HepG2 (cell line): ENCODE results near the gene SNAP23. TPM values are rescaled to one million over a fixed set of nuclear protein-coding genes. Genes with fewer than 3 reads are reported as not detected.
A peak's percentile ranks its signal among the peaks of the same experiment; 100 is the strongest.

Experiments
- ARHGAP35 ChIP-seq: sonication (generic); formaldehyde crosslinking; IDR thresholded peaks from 2 replicates; pipeline ENCODE4 v1.9.0; 2022; ENCODE audit warnings: mild to moderate bottlenecking, inconsistent platforms, moderate library complexity, missing genetic modification reagents, borderline replicate concordance
- ARID5B ChIP-seq: IDR thresholded peaks from 2 replicates; pipeline ENCODE4 v1.4.0; 2020; ENCODE audit warnings: mild to moderate bottlenecking, missing genetic modification reagents
- GTF2F1 ChIP-seq: fragments of 150-350 bp; IDR thresholded peaks from 2 replicates; pipeline ENCODE4 v1.6.1; 2014; ENCODE audit warnings: low read length
- PHF5A ChIP-seq: IDR thresholded peaks from one replicate; pipeline ENCODE4 v1.6.1; 2018; ENCODE audit warnings: low read depth, missing genetic modification reagents; ENCODE audit not compliant: unreplicated experiment
- RXRB ChIP-seq: IDR thresholded peaks from 2 replicates; pipeline ENCODE4 v1.6.1; 2016; ENCODE audit warnings: borderline replicate concordance, missing genetic modification reagents, missing compliant biosample characterization
- SP2 ChIP-seq: sonication (generic); formaldehyde crosslinking; IDR thresholded peaks from 2 replicates; pipeline ENCODE4 v1.5.1; 2020; ENCODE audit warnings: mild to moderate bottlenecking, missing genetic modification reagents
- TBX2 ChIP-seq: sonication (generic); formaldehyde crosslinking; IDR thresholded peaks from 2 replicates; pipeline ENCODE4 v1.5.0; 2020; ENCODE audit warnings: missing genetic modification reagents, mild to moderate bottlenecking, borderline replicate concordance
- ZBTB39 ChIP-seq: sonication (generic); formaldehyde crosslinking; IDR thresholded peaks from 2 replicates; pipeline ENCODE4 v1.5.0; 2020; ENCODE audit warnings: missing genetic modification reagents
- ZNF143 ChIP-seq: sonication (generic); formaldehyde crosslinking; IDR thresholded peaks from 2 replicates; pipeline ENCODE4 v1.4.0; 2020; ENCODE audit warnings: missing genetic modification reagents
- ZNF274 ChIP-seq: sonication (generic); formaldehyde crosslinking; IDR thresholded peaks from 2 replicates; pipeline ENCODE4 v1.5.1; 2020; ENCODE audit warnings: mild to moderate bottlenecking, missing genetic modification reagents
- ZNF292 ChIP-seq: sonication (generic); formaldehyde crosslinking; IDR thresholded peaks from 2 replicates; pipeline ENCODE4 v1.8.1; 2022; ENCODE audit warnings: mild to moderate bottlenecking, low read depth, missing genetic modification reagents, borderline replicate concordance
- ZSCAN22 ChIP-seq: sonication (generic); formaldehyde crosslinking; IDR thresholded peaks from 2 replicates; pipeline ENCODE4 v1.4.0; 2020; ENCODE audit warnings: mild to moderate bottlenecking, missing genetic modification reagents
- ZSCAN25 ChIP-seq: sonication (generic); formaldehyde crosslinking; IDR thresholded peaks from 2 replicates; pipeline ENCODE4 v1.8.0; 2022; ENCODE audit warnings: mild to moderate bottlenecking, missing genetic modification reagents
- polyA plus RNA-seq, 8 experiments: library from polyadenylated mRNA; depleted of rRNA in 3 of 8; stranded (reverse) in 7 of 8; unstranded in 1 of 8; fragments of >200 nt; fragmentation: Illumina TruSeq in 4 of 8; extraction: Trizol in 4 of 8; gene quantifications; 2 replicates each; pipeline versions ENCODE4 v1.2.1 to v1.2.3, GENCODE V29; 2011 to 2016; ENCODE audit warnings: low read depth in 4 of 8, missing spikeins in 1 of 8, mixed read lengths in 1 of 8; ENCODE audit not compliant: insufficient read depth in 1 of 8
- total RNA-seq, 5 experiments: library from RNA; depleted of rRNA; stranded (reverse); fragments of >200 nt; fragmentation: Illumina TruSeq; extraction: Trizol; gene quantifications; 2 replicates each; pipeline ENCODE4 v1.2.3, GENCODE V29; 2016; ENCODE audit warnings: low read depth in 1 of 5

The SNAP23 gene
- total and polyA plus RNA-seq, 2 of the 13 experiments (the other 11 are each of a cell fraction or from before 2014, with no cell fraction given) = 37.0 to 101 TPM

GRCh38 chr15:42575188-42576039 is 80.0 kb downstream of the SNAP23 start, which contains the start of gene STARD9 (continued):
- TF ChIP-seq ARID5B (CRISPR knock-in tag) (peak; percentile 61), TBX2 (CRISPR knock-in tag) (peak; percentile 76; the same call in 1 of the 2 replicates), ZBTB39 (no peak), RXRB (0 out of 2 replicates have a peak, but pooled peaks have one; percentile 46), ARHGAP35 (peak; percentile 74; the same call in 1 of the 2 replicates), ZSCAN22 (CRISPR knock-in tag) (0 out of 2 replicates have a peak, but pooled peaks have one; percentile 37), ZNF274 (CRISPR knock-in tag) (peak; percentile 88), ZNF292 (CRISPR knock-in tag) (peak; percentile 42; the same call in 1 of the 2 replicates), SP2 (CRISPR knock-in tag) (peak; percentile 81), GTF2F1 (no peak), PHF5A (CRISPR knock-in tag) (no peak), ZSCAN25 (peak; percentile 66), ZNF143 (CRISPR knock-in tag) (peak; percentile 60; the same call in 1 of the 2 replicates)
